Measurements from ENCODE around the gene C10orf105. TPM values are rescaled to one million over a fixed set of nuclear protein-coding genes. Genes with fewer than 3 reads are reported as not detected.
A peak's percentile ranks its signal among the peaks of the same experiment; 100 is the strongest.

The C10orf105 gene
- total RNA-seq, 4 donors from 2014 or later, result 0.20 to 0.42 (median 0.26) TPM

DNA sequence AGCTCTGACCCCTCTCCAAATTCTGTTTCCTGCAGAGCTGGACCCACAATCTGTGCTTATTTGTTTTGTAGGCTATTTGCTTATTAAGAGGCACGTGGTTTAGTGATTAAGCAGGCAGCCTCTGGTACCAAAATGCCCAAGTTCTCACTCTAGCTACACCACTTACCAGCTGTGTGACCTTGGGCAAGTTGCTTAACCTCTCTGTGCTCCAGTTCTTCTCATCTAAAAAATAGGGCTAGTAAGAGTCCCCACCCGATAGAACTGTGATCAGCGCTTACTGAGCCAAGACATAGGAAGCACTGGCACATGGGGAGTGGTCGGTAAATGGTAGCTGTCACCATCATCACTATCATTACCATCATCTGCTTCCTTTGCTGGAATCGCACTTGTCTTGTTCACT, 20.8 kb downstream of the C10orf105 start:
- Histone ChIP-seq H3K4me1 (peaks cover 0 to 21% (median 7%) of the 10 kb centered on the region in 4 donors), H3K4me3 (no peak overlapping the region), H3K36me3 (no peaks in the 10 kb centered on the region), H3K27ac (no peak overlapping the region), H3K27me3 (no peaks in the 10 kb centered on the region), H3K9me3 (no peaks in the 10 kb centered on the region)
- 83 to 86% methylated on average over 5 of the region's 5 CpGs for WGBS, 2 donors
- no peak for DNase-seq (ENCODE audit: low spot score in 2 of 2)
- TF ChIP-seq POLR2A (IDR thresholded peaks at IDR 0.05) (no peak), EP300 (IDR thresholded peaks at IDR 0.05) (no peak)
- TF ChIP-seq, protein P1, sequence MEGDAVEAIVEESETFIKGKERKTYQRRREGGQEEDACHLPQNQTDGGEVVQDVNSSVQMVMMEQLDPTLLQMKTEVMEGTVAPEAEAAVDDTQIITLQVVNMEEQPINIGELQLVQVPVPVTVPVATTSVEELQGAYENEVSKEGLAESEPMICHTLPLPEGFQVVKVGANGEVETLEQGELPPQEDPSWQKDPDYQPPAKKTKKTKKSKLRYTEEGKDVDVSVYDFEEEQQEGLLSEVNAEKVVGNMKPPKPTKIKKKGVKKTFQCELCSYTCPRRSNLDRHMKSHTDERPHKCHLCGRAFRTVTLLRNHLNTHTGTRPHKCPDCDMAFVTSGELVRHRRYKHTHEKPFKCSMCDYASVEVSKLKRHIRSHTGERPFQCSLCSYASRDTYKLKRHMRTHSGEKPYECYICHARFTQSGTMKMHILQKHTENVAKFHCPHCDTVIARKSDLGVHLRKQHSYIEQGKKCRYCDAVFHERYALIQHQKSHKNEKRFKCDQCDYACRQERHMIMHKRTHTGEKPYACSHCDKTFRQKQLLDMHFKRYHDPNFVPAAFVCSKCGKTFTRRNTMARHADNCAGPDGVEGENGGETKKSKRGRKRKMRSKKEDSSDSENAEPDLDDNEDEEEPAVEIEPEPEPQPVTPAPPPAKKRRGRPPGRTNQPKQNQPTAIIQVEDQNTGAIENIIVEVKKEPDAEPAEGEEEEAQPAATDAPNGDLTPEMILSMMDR (IDR thresholded peaks at IDR 0.05), result no peak

DNA sequence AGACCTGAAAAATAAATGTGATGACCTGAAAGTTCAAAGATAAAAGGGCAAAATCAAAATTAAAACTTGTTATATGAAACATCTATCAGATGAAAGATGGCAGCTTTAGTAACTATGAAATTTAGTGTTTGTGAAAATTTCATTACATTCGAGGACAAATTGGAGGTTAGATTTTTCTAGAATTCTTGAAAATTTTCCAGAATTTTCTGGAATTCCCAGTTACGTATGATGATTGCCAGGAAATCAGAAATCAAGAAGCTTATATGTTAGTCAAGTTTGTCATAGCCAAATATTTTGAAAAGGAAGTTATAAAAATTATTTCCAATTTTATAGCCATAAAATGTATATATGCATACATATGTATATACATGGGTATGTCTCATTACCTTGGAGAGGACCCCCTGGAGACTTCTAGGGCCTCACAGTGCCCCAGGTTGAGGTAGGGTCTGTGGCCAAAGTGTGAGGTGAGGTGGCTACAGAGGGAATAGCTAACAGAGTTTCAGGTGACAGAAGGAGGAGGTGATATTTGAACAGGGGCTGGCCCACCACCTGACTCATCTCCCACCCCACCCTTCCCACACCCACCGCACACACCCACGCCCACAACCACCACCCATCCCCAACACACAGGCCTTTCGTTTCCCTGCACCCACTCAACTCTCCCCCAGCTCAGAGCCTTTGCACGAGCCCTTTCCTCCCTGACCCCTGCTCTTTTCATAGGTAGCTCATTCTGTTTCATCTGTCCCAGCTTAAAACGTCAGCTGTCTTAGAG, 21.5 kb downstream of the C10orf105 start:
- DNase-seq (ENCODE audit: low spot score in 2 of 2), result no peak
- Histone ChIP-seq H3K36me3 (no peaks in the 10 kb centered on the region), H3K27me3 (no peaks in the 10 kb centered on the region), H3K9me3 (no peaks in the 10 kb centered on the region), H3K4me1 (peaks cover 0 to 21% (median 7%) of the 10 kb centered on the region in 4 donors), H3K4me3 (no peak overlapping the region), H3K27ac (no peak overlapping the region)
- TF ChIP-seq, protein P1 (IDR thresholded peaks at IDR 0.05), result no peak
- TF ChIP-seq POLR2A (IDR thresholded peaks at IDR 0.05) (no peak), EP300 (IDR thresholded peaks at IDR 0.05) (no peak)
- WGBS, 2 donors, result 63 to 72% methylated on average over 7 of the region's 7 CpGs

DNA sequence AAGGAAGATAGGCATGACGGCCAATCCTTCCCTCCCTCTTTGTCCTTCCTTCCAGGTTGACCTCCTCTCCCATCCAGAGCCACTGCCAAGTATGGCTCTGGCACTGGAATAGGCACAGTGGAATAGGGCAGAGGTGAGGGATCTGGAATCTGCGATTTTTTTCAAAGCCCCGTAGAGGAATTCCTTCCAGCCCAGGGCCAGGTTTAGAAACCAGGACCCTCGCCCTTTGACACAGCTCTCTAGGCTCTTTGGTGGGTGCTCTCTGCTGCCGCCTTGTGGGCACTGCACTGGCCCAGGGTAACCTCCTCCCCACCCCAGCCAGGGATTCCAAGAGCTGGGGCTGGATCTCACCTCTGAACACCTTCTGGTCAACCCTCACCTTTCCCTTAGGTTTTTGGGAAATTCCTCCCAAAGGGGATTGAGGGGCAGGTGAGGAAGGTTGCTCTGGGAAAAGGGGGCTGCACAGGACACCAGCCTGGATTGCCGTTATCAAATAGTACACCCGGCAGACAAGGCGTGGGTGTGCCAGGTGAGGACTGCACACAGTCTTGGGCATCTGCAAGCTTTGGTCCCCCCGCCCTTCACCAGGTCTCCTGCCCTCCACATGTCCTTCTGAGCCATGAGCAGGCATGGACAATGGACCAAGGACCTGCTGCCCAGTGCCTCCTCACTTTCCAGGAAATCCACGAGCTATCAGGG, 22.8 kb downstream of the C10orf105 start:
- Histone ChIP-seq H3K4me3 (no peak overlapping the region), H3K9me3 (peaks cover 0 to 2% (median 0%) of the 10 kb centered on the region in 4 donors), H3K36me3 (peaks cover 0 to 2% (median 0%) of the 10 kb centered on the region in 3 donors), H3K27ac (no peak overlapping the region), H3K4me1 (peaks cover 0 to 21% (median 7%) of the 10 kb centered on the region in 4 donors), H3K27me3 (no peaks in the 10 kb centered on the region)
- TF ChIP-seq EP300 (IDR thresholded peaks at IDR 0.05), result no peak
- TF ChIP-seq, protein P1 (IDR thresholded peaks at IDR 0.05), result peak; percentile 79 to 84 (median 80)
- peak; percentile 50 to 71 for DNase-seq (ENCODE audit: low spot score in 2 of 2)
- WGBS, 2 donors, result 56 to 62% methylated on average over 10 of the region's 10 CpGs

DNA sequence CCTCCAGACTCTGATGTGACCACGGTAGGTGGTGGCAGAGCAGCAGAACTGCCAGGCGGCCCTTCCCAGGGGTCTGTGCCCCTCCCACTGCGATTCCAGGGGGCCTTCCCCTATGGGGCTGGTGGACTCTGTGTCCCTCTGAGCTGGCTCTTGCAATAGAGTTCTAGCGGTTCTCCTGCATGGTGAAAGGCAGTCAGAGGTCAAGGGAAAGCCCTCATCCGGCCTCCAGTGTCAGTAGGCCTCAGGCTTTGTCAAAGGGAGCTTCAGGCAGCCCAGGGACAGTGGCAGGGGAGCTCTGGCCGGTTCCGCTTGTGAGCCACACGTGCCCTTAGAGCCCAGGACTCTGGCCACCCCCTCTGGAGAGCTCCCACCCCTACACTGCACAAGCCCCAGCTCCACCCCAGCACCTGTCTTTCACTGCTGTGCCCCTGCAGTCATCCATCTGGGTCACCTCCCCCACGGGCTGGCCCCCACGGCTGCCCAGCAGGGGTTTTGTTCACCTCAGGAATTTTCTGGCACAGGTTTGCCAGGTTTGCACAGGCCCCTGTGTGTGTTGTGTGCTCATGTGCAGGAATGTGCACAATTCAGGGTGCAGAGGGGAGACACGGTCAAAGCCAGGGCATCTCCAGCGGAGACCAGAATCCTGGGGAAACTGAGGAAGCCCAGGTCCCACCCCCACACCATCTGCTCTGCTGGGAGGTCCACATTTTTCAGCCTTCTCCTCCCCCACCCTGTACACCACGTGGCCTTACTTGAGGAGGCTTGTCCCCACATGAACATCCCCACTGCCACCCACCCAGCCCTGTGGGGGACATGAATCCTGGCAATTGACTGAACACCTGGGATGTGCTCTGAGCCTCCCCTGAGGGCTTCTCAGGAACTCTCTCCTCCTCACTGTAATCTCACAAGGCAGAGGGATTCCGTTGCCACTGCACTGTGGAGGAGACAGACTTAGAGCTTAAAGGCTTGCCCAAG, 23.8 kb downstream of the C10orf105 start:
- H3K4me3 ChIP-seq, result no peak overlapping the region
- DNase-seq (ENCODE audit: low spot score in 2 of 2), result no peak
- TF ChIP-seq EP300 (IDR thresholded peaks at IDR 0.05) (no peak), POLR2A (IDR thresholded peaks at IDR 0.05) (no peak)
- TF ChIP-seq, protein P1 (IDR thresholded peaks at IDR 0.05), result no peak
- no peak overlapping the region for H3K27ac ChIP-seq
- H3K9me3 ChIP-seq, result peaks cover 0 to 12% (median 0%) of the 10 kb centered on the region in 4 donors
- peaks cover 0 to 5% (median 0%) of the 10 kb centered on the region in 3 donors for H3K36me3 ChIP-seq
- peaks cover 0 to 21% (median 7%) of the 10 kb centered on the region in 4 donors for H3K4me1 ChIP-seq
- no peaks in the 10 kb centered on the region for H3K27me3 ChIP-seq
- 73 to 77% methylated on average over 9 to 10 of the region's 14 CpGs for WGBS, 2 donors
